HuH-7.5 (cell line): ENCODE results near the gene ALG14.
"Not testable (repeated sequence)": the region's sequence is repeated elsewhere in the genome, so short reads cannot be mapped to it uniquely, and the experiment has no call there.

ENCODE experiments used
- DNase-seq: peaks from one replicate; pipeline ENCODE4 v3.0.0; 2011; ENCODE audit warnings: low spot score

ALG14 gene

DNA sequence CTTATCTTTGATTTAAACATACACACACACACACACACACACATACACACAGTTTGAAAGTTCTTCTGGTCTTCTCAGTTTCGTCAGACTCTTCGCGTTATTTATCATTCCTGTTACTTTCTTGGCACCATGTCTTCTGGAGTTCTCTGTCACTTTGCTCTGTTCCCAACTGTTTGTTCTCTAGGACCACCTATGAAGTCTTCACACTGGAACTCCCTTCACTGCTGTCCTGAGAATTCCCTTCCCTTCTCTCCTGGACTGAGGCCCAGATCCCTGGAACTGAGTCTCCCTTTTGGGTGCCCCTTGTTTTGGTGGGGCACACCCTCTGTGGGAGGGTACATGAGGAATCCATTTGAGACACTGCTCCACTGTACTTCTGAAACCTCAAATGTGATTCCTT, 30.5 kb downstream of the ALG14 start:
- no peak for DNase-seq

DNA sequence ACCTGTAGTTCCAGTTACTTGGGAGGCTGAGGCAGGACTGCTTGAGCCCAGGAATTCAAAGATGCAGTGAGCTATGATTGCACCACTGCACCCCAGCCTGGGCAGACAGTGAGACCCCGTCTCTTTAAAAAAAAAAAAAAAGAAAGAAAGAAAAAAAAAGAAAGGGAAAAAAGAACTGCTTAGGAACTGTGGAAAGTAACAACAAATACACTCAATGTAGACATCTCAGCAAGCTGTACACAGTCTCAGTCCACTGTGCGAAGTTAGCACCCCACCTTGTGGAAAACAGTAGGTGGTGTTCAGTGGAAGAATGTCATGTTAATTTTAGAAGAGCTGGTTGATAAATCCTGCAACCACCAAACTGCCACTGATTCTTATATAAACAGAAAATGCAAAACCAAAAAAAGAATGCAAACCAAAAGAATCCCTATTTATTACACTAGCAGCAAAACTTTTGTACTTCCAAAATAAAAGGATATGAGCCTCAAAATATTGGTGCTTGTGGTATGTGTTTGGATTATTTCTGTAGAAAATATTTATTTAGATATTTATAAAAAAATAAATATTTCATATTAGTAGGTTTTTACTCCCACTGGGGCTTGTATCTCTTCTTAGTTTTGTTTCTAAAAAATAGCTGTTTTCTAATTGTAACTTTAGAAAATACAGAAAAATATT, 31.1 kb downstream of the ALG14 start:
- peak; percentile 40 for DNase-seq

DNA sequence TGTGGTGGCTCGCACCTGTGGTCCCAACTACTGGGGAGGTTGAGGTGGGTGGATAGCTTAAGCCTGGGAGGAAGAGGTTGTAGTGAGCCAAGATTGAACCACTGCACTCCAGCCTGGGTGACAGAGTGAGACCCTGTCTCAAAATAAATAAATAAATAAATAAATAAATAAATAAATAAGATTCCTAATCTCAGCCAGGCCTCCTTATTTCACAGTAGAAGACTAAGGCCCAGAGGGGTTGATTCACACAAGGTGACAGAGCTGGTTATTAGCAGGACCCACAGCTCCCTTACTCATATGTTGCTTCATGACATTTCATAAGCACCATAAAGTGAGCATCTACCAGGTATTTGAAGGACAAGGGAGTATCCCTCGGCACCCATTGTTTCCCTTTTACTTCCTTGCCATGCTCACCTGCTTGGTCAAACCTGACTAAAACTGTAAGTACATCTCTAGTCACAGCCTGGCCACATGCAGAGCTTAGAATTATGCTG, 32.7 kb downstream of the ALG14 start:
- DNase-seq, result no peak

DNA sequence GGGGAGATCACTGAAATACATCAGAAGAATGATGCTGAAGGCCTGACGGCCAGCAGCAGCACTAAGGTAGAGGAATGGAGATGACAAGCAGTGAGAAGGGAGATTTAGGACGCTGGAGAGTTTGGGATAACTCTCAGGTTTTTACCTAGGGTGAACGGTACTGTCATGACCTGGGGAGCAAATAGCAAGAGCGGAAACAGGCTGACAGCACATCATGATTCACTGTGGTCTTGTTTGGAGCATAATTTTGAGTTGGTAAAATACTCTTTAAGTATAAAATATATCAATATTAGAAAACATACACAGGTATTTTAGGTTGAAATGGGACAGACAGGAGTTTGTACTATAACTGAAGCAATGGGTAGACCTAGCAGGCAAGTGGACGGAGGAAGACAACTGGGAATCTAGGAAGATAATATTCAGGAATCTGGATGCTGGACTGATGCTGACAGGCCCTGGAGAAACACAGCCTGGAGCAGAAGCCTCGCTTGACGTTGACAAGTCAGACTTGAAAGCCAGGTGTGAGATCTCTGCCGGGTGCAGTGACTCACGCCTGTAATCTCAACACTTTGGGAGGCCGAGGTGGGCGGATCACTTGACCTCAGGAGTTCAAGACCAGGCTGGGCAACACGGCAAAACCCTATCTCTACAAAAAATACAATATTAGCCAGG, 33.3 kb downstream of the ALG14 start:
- DNase-seq, result no peak

DNA sequence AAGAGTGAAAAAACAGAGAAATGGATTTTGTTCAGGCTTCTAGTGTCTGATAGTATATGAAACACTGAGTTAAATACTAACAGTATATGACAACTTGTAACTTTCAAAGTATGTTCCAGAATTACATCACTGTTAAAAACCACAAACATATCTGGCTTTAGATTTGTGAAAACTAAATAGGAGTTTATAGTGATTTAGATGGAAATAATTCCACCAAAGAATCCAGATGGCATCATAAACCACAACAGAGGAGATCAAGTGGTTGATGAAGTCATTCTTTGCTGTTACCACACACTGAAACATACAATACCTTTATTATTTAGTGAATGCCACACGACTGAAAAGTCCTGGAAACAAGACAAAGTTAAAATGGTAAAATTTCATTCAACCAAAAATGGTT, 37.2 kb downstream of the ALG14 start:
- DNase-seq, result no peak

DNA sequence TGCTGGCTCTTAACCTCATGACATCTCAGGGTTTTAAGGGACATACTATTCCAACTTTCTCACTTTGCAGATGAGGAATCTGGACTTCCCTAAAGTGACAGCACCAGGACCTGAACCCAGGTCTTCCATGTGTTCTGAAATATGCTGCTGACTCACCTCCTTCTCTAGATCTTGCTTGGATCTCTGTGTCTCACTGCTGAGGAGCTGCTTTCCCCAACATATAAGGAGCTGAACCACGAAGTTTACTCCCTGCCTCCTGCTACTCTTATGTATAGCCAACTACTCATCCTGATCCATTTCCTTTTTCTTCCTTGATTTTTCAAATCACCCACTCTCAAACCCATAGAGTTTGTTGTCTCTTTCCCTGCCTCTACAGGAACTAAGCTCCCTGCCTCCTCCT, 38.2 kb downstream of the ALG14 start:
- DNase-seq, result no peak

DNA sequence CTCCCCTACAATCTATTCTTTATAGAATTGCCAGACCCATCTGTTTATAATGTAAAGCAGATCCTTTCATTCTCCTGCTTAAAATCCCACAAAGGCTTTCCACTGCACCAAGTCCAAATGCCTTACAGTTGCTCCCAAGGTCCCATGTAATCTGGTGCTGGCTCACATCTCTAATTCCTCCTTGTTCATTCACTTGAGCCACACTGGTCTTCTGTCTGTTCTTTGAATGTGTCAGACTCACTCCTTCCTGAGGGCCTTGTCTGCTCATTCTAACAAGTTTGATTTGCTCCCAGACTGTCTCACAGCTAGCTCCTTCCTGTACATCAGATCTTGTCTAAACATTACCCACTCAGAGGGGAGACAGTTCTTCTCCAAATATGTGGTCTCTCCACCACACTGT, 38.9 kb downstream of the ALG14 start:
- no peak for DNase-seq

DNA sequence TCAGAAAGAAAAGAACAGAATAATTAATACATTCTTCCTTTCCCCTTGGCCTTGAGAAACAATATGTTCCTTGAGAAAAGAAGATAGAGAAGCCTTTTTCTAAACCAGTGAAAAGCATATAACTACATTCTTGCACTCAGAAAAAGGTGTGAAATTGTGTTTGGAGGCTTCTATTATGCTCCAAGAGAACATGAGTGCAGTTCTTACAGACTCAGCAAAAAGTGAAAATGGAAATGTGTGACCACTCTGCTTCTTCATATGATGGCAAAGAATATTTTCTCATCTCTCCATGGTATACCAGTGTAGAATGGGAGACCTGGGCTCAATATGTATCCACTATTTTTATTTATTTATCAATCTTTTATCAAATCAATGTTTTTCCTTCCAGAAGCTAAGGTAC, 43.2 kb downstream of the ALG14 start:
- DNase-seq, result no peak

DNA sequence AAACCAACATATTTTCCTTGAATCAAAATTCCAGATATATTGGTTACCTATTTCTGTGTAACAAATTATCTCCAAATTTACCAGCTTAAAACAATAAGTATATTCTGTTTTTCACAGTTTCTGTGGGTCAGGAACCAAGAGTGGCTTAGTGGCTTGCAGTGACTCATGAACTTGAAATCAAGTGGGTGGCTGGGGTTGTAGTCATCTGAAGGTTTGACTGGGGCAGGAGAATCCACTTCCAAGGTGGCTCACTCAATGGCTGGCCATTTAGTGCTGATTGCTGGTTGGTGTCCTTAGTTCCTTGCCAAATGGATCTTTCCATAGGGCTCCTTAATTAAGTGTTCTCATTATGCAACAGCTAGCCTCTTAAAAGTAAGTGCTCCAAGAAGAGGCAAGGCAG, 43.8 kb downstream of the ALG14 start:
- DNase-seq, result no peak

DNA sequence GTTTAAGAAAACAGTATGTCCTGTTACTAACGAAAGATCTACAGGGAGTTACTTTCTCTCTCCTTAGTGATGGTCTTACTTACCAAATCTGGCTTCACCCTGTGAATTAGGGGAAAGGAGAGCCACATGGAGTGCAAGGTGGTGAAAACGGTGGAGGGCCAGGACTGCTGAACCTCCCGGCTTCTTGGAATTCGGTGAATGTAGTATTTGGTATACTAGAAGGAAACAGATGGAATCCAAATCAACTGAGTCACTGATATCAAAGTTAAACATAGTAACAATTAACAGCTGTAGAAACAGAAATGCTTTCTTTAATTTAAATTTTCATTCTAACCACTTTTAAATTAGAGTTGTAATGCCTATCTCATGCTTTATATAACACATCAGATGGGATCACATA, 45.7 kb downstream of the ALG14 start:
- no peak for DNase-seq

DNA sequence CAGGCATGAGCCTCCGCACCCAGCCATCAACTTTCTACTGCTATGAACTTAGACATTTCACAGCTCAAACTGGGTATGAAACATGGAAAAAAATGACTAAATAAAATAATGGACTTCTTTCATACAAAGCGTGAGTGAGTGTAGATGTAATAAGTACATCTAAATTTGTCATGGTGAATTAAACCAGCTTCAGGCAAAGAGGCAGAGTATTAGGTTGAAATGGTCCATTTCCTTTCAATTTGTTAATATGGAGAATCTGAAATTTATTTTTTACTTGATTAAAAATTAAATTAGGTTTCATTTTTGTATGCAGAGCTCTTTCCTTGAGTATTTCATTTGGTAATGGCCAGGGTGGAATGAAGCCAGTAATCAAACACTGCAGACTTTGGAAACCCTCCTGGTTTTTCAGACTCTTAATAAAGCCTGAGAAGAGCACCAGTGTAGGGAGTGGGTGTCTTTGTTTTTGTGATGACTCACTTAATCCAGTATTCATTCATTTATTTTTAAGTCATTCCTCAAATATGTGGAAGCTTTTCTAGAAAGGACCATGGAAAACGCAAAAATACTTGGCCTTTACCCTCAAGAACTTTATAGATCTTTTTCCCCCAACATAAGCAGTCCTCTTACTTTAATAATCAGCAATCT, 49.2 kb downstream of the ALG14 start:
- DNase-seq, result no peak

DNA sequence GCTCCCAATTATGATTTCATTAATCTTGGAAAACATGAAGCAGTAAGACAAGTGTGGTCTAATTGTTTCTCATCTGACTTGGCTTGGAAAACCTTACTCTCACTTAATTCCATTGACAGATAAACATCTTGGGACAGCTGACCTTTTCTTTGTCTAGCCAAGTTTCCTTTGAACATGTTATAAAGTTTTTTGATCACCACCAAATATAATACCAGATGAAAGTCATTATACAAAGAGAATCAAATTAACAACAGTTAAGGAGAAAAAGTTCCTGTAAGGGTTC, 50.2 kb downstream of the ALG14 start:
- no peak for DNase-seq

DNA sequence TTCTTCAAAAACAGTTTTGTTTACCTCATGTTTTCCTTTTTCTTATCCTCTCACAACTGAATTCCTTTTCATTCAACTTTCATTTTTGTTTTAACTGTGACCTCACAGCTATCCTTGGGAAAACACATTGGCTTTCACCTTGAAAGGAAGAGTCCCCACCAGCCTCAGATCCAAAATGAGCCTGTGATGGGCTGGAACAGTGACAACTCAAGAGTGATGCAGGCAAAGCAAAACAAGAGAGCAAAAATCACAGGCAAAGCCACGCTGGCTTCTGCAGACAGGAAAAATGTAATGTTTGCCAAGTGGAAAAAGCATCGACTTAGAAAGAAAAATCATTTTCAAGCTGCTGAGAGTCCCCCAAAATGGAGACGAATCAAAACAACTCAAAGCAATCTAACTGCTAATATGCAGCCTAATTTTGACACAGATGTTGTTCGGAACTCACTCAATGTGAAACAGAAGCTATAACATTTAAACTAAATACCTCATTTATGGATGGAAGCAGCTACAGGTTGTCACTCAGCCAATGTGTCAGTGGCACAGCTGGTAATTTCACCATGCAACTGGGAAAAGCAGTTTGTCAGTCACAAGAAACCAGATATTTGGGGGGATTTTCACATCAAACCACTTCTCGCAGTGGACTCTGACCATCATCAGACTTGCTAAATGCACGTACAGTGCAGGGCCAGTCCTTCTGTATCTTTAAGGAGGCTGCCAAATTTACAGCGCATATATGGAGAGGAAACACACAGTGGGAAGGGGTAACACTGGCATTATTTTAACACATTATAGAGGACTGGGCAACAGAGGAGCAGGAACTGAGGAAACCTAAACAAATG, 50.7 kb downstream of the ALG14 start:
- DNase-seq, result no peak

DNA sequence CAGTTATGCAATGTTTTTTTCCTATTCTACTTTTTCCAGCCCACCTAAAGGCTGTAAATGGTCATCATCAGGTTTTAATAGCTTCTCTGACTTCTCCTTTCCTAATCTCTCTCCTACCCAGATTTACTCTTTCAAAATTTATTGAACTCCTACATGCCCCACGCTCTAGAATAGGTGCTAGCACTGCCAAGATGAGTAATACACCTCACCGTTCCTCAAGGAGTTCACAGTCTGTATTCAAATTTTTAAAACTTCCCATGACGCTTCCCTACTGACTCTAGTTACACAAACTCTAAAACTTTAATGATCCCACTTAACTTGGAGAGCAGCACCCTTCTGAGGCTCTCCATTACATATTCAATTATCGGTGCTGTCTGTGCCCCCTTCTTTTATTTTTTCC, 51.6 kb downstream of the ALG14 start:
- DNase-seq, result no peak

DNA sequence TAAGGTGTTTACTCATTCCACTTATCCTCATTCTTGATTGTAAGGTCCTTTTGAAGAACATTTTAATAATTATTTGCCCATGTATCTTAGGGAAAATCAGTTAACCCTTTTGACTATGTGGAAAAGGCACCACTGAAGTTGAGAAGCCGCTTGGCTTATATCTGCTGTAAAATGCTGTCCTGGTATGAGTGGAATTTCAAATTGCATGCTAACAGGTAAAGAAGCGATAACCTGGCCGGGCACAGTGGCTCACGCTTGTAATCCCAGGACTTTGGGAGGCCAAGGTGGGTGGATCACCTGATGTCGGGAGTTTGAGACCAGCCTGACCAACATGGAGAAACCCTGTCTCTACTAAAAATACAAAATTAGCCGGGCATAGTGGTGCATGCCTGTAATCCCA, 53.3 kb downstream of the ALG14 start:
- not testable (repeated sequence) for DNase-seq

DNA sequence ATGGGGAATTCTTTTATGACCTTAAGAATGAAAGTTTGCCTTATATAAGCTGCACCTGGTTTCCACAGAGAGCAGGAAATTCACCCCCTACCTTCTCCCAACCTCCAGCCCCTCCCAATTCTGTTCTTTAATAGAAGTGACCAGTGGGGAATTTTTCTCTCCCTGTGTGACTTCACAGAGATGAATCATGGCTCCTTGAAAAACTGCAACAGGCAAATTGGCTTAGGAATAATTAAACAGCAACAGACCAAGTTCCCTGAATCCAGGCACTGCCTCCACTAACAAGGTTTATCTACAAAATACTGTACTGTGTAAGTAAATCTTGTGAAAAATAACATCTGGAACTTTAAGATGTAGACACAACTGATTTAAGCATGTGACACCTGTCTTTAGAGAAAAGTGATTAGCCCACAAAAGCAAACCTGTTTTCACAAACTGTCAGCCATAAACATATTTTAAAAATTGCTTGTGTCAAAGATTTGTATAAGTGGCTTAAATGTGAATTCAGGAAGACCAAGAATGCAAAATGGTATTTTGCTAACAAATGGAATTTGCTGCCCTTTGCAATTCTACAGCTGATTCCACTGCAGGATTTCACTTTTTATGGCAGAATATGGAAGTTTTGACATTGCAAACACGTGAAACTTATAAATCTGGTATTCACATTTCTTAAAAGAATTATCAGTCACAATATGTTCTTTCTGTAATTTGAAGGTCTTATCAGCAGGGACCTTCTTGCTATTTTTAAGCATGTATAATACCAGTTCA, 54.0 kb downstream of the ALG14 start:
- DNase-seq, result no peak

DNA sequence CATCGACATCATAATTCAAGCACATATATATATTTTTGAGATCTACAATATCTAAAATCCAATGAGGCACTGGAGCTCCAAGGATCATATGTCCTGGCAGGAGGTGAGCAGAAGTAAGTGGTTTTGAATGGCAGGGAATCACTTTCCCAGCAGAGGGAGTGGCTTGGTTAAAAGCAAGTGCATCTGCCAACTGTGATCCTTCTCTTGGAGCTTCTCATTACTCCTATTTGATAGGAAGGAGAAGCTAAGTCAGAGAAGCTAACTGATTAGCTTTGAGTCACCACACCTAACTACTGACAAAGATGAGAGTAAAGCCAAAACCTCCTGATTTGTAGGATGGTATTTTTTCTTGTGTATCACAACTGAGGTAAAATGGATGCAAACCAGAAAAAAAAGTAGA, 55.0 kb downstream of the ALG14 start:
- no peak for DNase-seq

DNA sequence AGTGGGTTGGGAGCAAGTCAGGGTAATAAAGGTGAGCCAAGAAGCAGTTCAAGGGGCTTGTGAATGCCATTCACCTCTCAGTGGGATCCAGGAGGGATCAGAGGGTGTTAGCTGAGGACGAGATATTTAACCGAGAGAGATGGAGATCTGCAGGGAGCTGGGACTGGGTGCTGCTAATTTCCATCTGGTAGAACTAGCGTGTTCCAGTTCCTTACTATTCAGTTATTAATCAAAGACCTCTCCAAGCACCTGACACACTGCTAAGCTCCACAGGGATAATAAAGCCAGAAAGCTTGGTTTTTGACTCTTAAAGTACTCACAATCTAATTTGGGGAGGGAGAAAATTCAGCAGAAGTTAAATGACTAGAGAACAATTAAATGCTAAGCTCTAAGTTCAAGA, 57.7 kb downstream of the ALG14 start:
- DNase-seq, result no peak

DNA sequence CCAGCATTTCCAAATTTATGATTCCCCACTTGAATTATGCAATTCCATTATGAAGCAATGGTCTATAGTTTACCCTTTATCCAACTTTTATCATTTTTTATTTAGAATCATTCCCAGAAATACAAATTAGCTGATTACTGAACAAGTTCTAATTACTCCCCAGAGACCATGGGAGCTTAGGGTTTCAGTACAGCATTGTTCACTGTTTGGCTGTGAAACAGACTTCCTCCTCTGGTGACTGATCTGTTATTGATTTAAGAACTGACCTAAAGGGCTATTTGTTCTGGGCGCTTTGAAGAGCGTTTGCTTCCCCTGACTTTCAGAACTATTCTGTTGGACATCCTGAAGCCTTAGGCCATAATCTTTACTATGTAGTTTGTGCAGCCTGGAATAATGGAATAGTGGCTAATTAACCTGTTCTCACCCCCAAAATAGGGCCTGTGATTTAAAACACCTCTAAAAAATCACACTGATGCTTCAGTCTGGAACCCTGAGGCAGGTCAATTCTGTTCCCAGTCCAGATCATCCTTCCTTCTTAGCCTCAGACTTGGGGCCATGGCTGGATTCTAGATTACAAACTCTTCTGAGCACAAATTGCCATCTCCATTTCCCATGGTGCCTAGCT, 58.7 kb downstream of the ALG14 start:
- peak; percentile 16 for DNase-seq

DNA sequence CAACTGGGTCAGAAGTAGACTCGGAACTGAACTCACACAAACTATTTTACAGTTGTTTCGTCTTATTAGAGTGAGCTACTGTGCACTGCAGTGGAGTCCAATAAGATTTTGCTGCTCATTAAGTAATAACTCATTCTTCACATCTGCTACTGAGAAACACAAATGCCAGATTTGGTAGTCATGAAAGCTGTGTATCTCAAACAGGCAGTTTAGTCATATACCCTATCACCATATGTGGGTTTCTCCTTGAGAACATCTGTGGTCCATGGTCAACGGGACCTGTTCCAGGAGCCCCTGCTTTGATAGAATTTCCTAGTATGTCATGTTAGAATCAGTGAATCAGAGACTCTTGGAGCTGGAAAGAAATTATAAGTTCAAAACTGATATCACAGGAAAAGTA, 60.4 kb downstream of the ALG14 start:
- no peak for DNase-seq

DNA sequence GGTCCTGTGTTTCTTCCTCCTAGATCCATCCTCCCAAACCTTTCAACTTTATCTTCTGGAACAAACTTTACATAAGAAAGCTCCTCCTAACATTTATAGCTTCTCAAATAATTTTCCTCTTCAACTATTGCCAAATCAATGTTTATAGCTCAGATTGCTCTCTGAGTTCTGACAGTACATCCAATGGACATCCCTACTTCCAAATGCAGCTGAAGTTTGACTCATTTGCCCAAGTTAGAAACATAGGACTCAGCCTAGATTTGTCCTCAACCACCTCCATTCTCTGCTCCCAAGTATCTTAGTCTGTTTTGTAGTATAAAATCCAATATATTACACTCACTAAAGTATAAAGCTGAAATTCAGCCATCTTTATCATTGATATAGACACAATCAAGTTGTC, 62.6 kb downstream of the ALG14 start:
- no peak for DNase-seq

DNA sequence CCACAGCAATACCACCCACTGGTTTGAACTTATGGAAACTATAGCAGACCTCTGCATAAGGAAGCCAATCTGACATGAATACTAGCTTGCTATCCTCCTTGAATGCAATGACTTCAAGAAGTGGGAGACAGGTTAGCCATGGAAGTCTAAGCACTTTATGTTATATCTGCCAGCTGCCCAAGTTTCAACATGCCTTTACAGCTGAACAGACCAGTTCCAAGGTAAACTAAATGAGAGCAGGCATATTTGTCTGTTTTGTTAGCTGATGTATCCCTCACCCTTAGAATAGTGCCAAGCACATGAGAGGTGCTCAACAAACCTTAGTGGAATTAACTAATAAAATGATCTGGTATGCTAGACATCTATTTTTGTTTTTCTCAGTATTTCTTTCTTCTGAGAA, 65.1 kb downstream of the ALG14 start:
- DNase-seq, result no peak
